Measurements from ENCODE around the gene RPL6.
"Not testable (repeated sequence)": the region's sequence is repeated elsewhere in the genome, so short reads cannot be mapped to it uniquely, and the experiment has no call there.

Gene RPL6

DNA sequence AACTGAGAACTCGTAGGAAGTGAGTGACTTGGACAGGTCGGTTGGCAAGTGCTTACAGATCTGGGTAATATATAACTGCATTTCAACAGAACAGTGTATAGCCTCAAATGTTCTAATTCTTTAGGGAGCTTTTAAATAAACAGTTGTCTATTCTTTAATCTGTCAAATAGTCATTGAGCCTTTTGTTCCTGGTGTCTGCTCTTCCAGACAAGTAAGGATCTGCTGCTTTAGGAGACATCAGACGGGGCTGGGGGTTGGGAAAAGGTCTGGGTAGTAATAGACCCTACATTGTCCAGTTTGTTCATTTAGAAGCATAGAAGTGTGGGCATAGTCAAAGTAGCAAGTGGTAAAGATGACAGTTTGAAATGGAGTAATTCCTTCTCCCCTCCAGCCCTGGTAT, 11.3 kb upstream of the RPL6 start:
- DNase-seq (ENCODE audit: low read depth in 3 of 3, low spot score in 1 of 3), result no peak

DNA sequence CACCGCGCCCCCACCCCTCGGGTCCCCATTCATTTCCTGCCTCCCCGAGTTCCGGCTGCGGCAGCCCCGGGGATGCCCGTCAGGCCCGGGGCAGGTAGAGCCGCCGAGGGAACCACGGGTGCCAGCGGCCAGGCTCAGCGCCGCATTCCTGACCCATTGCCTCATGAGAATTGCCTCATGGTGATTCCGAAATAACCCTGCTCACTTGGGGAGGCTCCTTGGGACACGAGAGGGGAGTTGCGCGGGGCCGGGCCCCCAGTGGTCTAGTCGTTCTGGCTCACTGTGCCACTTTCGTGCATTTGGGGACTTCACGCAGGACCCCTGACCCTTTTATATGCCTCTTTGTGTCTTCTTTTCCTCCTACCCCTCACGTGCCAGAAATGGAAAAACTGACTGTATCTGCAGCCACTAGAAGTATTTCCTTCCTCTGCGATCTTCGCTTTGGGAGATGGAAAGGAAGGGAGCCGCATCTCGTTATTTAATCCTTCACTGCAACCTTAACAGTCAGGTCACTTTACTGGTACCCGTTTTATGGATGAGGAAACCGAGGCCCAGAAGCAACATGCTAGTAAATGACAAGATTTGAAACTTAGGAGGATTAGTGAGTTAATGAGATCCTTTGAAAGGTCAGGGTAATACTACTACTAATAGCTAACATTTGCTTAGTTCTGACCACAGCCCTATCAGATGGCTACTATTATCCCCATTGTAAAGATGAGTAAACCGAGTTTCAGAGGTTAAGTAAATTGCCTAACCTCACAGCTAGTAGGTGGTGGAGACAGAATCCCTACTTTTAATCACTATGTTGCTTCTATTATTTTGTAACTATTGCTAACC, 10.1 kb upstream of the RPL6 start:
- DNase-seq (ENCODE audit: low read depth in 3 of 3, low spot score in 1 of 3), result peak in 1 of 3 donors; percentile 3

DNA sequence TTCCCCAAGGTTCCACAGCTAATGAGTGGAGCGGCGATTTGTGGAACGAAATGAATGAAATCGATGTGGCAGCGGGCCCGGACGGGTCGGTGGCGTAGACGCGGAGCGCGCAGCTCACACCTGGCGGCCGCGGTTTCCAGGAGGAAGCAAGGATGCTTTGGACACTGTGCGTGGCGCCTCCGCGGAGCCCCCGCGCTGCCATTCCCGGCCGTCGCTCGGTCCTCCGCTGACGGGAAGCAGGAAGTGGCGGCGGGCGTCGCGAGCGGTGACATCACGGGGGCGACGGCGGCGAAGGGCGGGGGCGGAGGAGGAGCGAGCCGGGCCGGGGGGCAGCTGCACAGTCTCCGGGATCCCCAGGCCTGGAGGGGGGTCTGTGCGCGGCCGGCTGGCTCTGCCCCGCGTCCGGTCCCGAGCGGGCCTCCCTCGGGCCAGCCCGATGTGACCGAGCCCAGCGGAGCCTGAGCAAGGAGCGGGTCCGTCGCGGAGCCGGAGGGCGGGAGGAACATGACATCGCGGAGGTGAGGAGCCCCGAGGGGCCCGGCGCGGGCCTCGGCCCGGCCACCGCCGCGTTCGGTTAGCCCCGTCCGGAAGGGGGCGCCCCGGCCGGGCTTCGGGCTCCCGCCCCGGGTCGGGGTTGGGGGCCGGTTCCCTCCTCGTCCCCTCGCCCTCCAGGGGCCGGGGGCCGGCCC, 9.3 kb upstream of the RPL6 start, which contains the start of gene PTPN11:
Gene PTPN11 (plus strand): TSS at position 340 of the 689 bp plus-strand sequence. CDS start 165 bp downstream, at position 505.
- peak; percentile 50 to 92 (median 73) for DNase-seq (ENCODE audit: low read depth in 3 of 3, low spot score in 1 of 3)

DNA sequence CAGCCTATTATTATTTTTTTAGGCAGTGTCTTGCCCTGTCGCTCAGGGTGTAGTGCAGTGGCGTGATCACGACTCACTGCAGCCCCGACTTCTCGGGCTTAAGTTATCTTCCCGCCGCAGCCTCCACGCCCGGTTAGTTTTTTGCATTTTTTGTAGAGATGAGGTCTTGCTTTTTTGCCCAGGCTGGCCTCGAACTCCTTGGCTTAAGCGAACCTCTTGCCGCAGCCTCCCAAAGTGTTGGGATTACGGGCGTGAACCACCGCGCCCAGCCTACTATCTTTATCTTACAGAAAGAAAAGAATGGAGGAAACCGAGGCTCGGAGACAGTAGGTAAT, 8.8 kb upstream of the RPL6 start:
- peak in 1 of 3 donors; percentile 23 for DNase-seq (ENCODE audit: low read depth in 3 of 3, low spot score in 1 of 3)

DNA sequence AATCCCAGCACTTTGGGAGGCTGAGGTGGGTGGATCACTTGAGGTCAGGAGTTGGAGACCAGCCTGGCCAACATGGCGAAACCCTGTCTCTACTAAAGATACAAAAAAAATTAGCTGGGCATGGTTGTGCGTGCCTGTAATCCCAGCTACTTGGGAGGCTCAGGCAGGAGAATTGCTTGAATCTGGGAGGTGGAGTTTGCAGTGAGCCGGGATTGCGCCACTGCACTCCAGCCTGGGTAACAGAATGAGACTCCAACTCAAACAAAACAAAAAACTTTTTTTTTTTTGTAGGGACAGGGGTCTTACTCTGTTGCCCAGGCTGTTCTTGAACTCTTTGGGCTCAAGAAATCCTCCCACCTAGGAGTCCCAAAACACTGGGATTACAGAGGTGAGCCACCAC, 6.1 kb upstream of the RPL6 start:
- not testable (repeated sequence) for DNase-seq (ENCODE audit: low read depth in 3 of 3, low spot score in 1 of 3)

DNA sequence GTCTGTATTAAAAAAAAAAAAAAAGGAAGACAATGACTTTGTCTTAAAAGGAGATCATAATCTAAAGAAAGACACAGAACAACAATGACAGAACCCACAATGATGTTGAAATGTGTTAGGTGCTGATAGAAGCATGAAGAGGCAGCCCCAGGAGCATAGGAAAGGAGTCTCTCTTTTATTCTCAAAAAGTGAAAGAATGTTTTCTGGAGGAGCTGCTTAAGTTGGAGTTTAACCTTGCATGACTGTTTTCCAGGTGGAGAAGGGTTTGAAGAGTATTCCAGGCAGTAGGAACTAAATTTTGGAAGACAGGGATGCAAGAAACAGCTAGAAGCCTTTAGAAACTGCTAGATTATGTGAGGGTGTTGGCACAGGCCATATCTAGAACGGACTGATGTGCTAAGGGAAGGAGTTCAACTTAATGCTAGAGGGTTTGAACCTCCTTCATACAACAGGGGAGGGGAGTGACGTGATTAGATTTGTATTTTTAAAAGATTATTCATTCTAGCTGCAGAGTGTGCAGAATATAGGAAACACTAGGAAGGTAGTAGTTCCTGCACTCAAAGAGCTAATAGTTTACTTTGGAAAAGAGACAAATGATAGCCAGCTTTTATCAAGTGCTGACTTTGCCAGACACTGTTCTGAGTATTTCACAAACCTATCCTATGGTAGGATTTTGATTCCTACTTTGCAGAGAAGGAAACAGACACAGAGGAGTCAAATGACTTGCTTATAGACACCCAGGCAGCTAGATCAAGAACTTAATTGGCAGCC, 4.6 kb upstream of the RPL6 start:
- no peak for DNase-seq (ENCODE audit: low read depth in 3 of 3, low spot score in 1 of 3)

DNA sequence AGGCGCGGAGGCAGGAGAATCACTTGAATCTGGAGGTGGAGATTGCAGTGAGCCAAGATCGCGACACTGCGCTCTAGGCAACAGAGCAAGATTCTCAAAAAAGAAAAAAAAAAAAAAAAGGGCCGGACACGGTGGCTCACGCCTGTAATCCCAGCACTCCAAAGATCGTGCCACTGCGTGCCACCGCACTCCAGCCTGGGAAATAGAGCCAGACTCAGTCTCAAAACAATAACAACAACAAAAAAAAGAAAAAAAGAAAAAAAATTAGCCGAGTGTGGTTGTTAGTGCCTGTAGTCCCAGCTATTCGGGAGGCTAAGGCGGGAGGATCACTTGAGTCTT, 470 bp upstream of the RPL6 start:
- DNase-seq (ENCODE audit: low read depth in 3 of 3, low spot score in 1 of 3), result no peak

DNA sequence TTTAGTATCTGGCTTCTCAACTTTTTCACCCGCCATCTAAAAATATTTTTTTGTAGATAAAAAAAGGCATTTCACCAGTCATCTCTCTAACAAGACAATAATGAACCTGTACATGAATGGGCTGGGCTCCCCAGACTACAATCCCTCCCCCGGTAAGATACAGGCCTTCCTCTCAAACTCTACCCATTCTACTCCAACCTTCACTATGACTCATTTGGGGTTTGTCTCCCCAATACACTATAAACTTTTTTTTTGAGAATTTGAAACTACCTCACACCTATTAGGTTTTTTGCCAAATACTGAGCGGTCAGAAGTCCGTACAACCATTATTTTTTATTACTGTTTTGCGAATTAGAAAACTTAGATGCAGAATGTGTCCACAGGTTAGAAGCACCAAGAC, 784 bp downstream of the RPL6 start:
- DNase-seq (ENCODE audit: low read depth in 3 of 3, low spot score in 1 of 3), result no peak

DNA sequence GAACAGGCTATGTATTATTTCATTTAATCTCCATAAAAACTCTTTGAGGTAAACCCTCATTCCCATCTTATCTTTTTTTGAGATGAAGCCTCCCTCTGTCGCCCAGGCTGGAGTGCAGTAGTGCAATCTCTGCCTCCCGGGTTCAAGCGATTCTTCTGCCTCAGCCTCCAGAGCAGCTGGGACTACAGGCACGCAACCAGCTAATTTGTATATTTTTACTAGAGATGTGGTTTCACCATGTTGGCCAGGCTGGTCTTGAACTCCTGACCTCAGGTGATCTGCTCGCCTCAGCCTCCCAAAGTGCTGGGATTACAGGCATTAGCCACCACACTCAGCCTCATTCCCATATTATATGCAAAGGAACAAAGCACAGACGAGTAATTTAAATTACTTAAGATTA, 1.7 kb downstream of the RPL6 start:
- not testable (repeated sequence) for DNase-seq (ENCODE audit: low read depth in 3 of 3, low spot score in 1 of 3)

DNA sequence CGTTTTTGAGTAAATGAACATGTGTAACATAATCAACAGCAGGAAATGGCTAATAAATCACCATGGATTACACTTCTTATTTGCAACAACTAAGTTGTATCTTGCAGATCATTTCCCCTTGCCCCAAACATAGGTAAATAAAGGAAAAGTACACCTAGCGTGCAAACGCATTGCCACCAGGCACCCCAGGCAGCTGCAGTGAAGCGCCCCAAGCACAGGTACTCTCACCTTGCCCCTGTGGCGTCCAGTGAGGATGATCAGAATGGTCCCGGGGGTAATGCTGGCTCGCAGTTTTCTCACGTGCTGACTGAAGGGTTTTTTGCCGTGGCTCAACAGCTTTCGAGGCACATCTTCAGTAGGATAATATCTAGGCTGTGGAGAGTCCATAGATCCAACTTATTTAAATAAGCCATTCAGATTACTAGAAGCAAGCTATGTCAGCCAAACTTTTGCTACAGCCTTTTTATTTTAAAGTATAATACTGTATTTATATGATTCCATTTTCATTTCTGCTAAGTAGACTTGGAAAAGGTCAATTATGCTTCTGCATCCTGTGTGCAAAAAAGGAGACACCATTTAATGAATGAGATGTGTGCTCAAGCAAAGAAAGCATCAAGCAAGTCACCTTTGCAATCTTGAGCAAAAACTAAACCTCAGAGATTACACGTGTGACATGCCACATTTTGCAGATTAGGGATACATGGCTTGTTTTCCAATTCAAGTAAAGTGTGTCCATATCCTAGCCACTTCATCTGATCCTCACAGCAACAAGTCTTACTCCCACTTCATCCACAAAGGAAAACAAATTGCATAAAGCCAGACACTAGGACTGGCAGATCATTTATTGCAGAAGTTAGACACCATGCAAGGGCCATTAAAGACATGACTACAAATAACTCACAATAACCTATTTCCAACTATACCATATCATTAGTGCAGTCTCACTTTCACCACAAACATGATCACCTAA, 2.6 kb downstream of the RPL6 start:
- DNase-seq (ENCODE audit: low read depth in 3 of 3, low spot score in 1 of 3), result no peak

DNA sequence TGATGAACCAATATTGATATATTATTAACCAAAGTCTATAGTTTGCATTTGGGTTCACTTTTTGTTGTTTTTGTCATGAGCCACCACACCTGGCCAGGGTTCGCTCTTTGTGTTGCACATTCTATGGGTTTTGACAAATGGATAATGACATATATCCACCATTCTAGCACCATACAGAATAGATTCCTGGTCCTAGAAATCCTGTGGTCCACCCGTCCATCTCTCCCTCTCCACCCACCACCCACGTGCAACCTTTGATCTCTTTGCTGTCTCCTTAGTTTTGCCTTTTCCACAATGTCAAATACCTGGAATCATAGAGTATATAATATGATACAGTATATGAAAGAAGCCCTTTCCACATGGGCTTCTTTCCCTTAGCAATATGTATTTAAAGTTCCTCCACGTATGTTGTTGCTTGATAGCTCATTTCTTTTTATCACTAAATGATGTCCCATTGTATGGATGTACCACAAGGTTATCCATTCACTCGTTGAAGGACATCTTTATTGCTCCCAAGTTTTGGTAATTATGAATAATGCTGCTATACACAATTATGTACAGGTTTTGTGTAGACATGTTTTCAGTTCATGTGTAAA, 7.4 kb downstream of the RPL6 start:
- no peak for DNase-seq (ENCODE audit: low read depth in 3 of 3, low spot score in 1 of 3)

DNA sequence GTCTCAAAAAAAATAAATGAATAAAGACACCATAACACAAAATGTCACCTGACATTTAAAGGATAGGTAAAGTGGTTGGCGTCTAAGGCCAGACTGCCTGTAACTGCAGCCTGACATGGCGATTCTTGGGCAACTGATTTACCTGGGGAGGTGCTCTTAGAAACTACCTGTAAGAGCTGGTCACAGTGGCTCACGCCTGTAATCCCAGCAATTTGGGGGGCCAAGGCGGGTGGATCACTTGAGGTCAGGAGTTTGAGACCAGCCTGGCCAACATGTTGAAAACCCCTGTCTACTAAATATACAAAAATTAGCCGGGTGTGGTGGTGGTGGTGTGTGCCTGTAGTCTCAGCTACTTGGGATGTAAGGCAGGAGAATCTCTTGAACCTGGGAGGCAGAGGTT, 8.4 kb downstream of the RPL6 start:
- no peak for DNase-seq (ENCODE audit: low read depth in 3 of 3, low spot score in 1 of 3)

DNA sequence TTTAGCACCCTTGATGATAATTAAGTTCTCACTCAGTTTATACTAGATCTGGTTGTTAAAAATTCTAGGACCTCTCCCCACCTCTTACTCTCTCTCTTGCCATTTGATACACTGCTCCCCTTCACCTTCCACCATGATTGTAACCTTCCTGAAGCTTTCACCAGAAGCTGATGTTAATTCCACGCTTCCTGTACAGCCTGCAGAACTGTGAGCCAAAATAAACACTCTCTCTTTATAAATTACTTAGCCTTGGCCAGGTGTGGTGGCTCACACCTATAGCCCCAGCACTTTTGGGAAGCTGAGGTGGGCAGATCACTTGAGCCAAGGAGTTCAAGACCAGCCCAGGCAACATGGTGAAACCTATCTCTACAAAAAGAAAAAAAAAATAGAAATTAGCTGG, 16.1 kb downstream of the RPL6 start:
- no peak for DNase-seq (ENCODE audit: low read depth in 3 of 3, low spot score in 1 of 3)

DNA sequence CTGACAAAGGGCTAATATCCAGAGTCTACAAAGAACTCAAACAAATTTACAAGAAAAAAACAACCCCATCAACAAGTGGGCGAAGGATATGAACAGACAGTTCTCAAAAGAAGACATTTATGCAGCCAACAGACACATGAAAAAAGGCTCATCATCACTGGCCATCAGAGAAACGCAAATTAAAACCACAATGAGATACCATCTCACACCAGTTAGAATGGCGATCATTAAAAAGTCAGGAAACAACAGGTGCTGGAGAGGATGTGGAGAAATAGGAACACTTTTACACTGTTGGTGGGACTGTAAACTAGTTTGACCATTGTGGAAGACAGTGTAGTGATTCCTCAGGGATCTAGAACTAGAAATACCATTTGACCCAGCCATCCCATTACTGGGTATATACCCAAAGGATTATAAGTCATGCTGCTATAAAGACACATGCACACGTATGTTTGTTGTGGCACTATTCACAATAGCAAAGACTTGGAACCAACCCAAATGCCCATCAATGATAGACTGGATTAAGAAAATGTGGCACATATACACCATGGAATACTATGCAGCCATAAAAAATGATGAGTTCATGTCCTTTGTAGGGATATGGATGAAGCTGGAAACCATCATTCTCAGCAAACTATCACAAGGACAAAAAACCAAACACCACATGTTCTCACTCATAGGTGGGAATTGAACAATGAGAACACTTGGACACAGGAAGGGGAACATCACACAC, 19.3 kb downstream of the RPL6 start:
- not testable (repeated sequence) for DNase-seq (ENCODE audit: low read depth in 3 of 3, low spot score in 1 of 3)

DNA sequence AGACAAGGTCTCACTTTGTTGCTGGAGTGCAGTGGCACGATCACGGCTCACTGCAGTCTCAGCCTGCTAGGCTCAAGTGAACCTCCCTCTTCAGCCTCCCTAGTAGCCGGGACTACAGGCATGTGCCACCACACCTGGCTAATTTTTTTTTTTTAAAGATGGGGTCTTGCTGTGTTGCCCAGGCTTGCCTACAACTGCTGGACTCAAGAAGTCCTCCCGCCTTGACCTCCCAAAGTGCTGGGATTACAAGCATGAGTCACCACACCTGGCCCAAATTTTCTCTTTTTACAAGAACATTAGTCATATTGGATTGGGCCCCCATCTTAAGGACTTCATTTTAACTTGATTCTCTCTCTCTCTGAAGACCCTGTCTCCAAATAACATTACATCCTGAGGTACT, 20.2 kb downstream of the RPL6 start:
- no peak for DNase-seq (ENCODE audit: low read depth in 3 of 3, low spot score in 1 of 3)

DNA sequence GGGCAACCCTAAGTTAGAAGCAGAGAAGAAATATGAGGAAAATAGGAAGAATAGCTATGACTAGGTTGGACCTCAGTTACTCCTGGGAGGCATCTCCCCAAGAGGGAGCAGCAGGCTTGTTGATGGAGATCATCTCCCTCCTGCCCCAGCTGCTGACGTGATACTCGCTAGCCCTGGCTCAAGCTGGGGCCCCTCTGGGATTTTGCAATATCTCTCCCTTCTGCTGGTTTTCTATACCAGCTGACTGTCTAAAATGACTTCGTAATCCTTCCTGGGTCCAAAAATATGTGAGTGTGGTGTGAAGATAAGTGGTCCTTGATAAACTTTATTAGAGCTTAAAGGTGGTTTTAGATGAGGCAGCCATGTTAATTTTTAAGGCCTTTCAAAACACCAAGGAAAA, 22.7 kb downstream of the RPL6 start:
- no peak for DNase-seq (ENCODE audit: low read depth in 3 of 3, low spot score in 1 of 3)

DNA sequence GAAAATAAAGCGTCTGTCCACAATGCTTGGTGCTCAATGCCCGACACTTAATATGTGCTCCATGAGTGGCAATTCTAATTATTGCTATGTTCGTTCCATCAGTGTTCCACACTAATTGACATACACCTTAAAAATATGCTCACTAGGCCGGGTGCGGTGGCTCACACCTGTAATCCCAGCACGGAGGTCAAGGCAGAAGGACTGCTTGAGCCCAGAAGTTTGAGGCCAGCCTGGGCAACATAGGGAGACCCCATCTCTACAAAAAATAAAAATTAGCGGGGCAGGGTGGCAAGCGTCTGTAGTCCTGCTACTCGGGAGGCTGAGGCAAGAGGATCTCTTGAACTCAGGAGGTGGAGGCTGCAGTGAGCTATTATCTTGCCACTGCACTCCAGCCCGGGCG, 26.5 kb downstream of the RPL6 start:
- no peak for DNase-seq (ENCODE audit: low read depth in 3 of 3, low spot score in 1 of 3)

DNA sequence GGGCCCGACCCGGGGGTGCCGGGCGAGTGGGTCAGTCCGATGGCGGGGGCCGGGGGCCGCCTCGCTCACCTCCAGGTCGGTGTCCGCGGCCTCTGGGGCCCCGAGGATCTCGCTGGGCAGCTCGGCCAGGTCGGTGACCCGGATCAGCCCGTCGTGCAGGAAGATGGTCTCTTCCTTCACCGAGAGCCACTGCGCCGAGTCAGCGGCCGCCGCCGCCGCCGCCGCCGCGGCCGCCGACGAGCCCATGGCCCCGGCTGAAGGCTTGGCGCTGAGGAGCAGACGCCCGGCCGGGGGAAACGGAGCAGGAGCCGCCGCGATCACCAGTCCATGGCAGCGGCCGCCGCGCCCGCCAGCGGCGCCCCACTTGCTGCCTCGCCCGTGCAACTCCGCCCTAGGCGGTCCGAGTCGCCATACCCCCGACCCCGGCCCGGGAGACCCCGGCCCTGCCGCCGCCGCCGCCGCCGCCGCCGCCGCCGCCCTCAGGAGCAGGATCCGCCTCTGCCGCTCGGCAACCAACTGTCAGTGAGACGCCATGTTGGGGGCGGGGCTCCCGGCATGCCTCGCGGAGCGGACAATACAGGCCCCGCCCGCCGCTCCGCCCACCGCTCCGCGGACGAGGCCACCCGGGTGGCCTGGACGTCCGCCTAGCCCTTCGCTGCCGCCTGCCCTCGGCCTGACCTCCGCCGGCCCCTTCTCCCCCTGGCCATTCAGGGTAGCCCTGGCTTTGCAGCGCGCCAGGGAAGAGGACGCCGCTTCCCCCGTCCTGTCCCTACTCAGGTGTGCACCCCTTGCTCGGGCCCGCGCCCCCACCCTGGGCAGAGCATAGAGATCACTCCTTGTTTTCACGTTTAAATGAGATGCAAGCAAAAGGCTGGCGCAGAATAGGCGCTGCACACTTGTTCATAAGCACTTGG, 27.3 kb downstream of the RPL6 start, which contains the start of gene HECTD4:
Gene HECTD4 (minus strand): TSS at position 549 of the 914 bp plus-strand sequence. CDS start 303 bp downstream, at position 246.
- peak; percentile 76 to 91 (median 78) for DNase-seq (ENCODE audit: low read depth in 3 of 3, low spot score in 1 of 3)
